CD4-positive, alpha-beta T cell treated with Interleukin-15 for 1 hour (primary cell): ENCODE measurements around the gene ITIH2.
"Not testable (repeated sequence)": the region's sequence is repeated elsewhere in the genome, so short reads cannot be mapped to it uniquely, and the experiment has no call there.

Source experiments
- DNase-seq: peaks from one replicate; pipeline ENCODE4 v3.0.0-alpha.2; 2020

ITIH2 gene

DNA sequence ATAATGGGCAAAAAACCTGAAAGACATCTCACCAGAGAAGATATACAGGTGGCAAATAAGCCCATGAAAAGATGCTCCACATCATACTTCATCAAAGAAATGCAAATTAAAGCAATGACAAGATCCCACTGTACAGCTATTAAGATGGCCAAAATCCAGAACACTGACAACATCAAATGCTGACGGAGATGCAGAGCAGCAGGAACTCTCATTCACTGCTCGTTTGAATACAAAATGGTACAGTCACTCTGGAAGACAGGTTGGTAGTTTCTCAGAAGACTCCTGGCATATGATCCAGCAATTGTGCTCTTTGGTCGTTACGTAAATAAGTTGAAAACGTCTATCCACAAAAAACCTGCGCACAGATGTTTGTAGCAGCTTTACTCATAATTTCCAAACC lies 49.1 kb downstream of the ITIH2 start:
- DNase-seq, result no peak

DNA sequence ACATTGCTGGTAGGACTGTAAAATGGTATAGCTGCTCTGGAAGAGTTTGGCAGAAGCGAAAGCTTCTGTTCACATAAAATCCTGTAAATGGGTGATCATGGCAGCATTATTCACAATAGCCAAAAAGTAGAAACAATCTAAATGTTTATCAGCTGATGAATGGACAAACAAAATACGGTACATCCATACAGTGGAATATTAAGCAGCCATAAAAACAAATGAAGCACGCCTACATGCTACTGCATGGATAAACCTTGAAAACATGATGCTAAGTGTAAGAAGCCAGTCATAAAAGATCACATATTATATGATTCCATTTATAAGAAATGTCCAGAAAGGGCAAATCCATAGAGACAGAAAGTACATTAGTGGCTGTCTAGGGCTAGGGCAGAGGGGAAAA lies 52.0 kb downstream of the ITIH2 start:
- DNase-seq, result no peak

DNA sequence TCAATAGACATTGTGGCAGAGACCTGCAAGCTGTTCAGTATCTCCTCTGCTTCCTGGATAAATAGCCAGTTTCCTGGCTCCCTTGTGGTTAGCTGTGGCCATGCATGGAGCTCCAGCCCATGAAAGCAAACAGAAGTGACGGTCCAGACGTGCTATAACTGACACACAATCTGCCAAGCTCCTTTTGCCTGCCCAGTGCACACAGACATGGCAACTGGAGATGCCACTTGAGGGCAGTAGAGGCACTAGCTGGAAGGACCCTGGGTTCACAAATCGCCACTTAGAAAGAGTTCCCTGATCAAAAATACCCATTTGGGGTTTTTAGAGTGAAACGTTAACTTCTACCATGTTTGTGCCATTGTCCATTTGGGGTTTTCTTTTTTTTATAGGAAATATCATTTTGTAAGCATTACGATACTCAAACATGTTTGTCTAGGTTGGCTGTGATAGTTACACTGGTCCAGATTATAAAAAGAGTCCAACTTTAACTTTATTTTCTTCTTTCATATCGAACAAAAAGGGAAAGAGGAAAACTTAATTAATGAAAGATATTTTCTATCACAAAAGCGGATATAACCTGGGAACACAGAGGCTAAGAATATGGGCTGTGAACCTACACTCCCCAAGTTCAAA lies 53.4 kb downstream of the ITIH2 start:
- no peak for DNase-seq

DNA sequence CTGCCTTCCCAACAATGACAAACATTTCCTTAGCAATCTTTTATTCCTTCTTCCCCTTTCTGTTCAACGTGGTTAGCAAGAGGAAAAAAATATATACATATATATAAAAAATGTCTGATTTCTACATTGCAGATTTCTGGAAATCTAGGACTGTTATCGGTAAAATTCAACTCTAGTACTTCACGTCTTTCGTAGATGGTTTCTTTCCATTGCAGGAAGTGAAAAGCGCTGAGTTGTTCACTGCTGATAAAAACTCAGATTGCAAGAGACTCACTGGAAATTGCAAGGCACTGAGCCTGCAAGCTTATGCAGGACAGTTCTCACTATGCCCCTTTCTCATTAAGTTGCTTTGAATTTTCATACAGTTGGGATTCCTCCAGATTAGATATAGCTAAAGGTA lies 60.8 kb downstream of the ITIH2 start:
- no peak for DNase-seq

DNA sequence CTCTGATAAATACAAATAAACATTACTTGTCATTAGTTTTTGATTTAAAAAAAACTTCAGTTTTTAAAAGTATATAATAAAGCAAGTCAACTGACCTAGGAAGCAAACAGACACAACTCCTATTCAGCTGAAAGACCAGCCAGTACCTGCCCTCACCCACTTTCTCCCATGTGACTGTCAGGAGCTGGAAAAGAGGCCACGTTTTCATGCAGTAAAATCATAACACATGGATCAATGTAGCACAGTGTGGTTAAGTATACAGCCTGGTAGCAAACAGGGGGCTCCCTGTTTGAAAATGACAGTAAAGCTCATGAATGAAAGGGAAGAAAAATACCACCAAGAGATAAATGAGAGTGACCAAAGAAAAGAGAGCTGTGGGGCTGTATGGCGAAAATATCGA lies 63.1 kb downstream of the ITIH2 start:
- DNase-seq, result no peak

DNA sequence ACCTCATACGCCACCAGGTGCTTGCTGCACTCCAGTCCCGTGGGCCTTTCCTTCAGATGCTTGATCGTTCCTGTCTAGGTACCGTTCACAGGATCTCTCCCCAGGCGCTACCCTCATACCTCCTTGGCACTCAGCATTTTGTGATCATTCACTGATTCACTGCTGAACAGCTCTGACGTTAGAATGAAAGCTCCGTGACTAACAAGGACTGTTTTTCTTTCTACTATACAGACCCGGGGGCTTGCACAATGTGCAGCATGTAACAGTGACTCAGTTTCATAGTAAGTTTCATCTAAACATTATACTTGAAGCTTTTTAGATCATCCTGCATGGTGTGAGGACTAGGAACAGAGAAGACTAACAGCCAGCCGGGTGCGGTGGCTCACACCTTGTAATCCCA lies 64.1 kb downstream of the ITIH2 start:
- DNase-seq, result no peak

DNA sequence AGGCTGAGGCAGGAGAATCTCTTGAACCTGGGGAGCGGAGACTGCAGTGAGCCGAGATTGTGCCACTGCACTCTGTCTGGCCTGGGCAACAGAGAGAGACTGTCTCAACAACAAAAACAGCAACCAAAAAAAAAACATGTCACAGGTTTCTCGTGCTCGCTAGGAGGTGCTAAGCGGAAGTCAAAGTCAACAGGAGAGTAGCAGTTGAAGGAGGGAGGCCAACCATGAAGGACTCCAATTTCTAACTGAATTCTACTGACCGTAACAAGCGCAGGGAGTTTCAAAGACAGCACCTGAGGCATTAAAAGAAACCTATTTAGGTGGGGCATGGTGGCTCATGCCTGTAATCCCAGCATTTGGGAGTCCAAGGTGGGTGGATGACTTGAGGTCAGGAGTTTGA lies 65.3 kb downstream of the ITIH2 start:
- DNase-seq, result no peak

DNA sequence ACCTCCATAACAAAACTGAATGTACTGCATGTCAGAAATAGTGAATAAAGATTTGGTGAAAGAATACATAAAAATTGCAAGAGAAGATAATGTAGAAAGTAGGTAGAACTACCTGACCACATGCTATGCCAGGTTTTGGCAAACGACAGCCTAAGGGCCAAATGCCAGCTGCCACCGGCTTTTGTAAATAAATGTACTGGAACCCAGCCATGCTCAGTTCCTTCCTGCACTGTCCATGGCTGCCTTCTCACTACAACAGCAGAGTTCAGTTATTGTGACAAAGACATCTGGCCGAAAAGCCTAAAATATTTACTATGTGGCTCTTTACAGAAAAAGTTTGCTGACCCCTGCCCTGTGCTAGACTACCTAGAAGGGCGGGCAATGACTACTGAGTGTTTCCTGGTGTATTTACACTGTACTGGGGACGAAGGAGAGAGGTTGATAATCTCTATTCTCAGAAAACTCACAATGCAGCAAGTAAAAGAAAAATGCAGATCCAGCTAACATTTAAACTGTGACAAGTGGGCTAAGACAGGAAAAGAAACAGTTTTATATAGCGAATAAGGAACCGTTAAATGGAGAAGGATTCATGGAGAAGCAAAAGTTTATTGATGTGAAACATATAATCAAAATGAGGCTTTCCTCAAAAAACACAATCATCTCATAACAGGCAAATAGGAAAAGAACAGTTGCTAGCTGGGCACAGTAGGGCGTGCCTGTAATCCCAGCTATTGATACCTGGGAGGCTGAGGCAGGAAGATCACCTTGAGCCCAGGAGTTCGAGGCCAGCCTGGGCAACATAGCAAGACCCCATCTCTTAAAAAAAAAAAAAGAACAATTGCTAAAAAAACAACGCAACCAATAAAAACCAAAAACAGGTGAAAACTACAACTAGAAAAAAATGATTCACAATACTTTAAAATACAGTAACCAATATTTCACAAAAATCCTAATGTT lies 71.0 kb downstream of the ITIH2 start:
- DNase-seq, result no peak

DNA sequence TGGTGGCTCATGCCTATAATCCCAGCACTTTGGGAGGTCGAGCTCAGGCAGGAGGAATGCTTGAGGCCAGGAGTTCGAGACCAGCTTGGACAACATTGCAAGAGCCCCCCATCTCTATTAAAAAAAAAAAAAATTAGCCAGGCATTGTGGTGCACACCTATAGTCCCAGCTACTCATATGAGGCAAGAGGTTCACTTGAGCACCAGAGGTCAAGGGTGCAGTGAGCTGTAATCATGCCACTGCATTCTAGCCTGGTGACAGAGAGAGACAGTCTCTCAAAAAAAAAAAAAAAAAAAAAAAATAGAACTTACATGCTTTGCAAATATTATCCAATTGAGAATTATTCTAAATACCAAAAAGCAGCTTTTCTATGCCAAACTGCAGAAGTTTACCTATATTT lies 73.7 kb downstream of the ITIH2 start:
- no peak for DNase-seq

DNA sequence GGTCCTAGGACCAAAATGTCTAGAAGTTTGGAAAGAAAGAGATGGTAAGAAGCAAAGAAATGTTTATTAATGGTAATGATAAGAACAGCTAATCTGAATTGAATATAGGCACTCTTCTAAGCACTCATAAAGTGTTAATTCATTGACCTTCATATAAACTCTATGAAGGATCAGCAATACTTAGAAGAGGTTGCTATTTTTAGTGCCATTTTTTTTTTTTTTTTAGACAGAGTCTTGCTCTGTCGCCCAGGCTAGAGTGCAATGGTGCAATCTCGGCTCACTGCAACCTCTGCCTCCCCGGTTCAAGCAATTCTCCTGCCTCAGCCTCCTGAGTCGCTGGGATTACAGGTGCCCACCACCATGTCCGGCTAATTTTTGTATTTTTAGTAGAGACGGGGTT lies 79.1 kb downstream of the ITIH2 start:
- not testable (repeated sequence) for DNase-seq

DNA sequence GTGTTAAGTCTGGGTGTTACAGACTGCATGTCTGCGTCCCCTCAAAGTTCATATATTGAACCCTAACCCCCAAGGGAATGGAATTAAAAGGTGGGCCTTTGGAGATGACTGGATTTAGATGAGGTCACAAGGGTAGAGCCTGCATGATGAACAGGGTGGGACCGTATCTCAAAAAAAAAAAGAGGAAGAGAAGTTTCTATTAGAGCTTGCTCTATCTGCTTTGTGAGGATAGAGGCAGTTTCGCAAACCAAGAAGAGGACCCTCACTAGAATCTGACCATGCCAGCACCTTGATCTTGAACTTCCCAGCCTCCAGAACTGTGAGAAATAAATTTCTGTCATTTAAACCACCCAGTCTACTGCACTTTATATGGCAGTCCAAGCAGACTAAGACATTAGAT lies 83.3 kb downstream of the ITIH2 start:
- no peak for DNase-seq

DNA sequence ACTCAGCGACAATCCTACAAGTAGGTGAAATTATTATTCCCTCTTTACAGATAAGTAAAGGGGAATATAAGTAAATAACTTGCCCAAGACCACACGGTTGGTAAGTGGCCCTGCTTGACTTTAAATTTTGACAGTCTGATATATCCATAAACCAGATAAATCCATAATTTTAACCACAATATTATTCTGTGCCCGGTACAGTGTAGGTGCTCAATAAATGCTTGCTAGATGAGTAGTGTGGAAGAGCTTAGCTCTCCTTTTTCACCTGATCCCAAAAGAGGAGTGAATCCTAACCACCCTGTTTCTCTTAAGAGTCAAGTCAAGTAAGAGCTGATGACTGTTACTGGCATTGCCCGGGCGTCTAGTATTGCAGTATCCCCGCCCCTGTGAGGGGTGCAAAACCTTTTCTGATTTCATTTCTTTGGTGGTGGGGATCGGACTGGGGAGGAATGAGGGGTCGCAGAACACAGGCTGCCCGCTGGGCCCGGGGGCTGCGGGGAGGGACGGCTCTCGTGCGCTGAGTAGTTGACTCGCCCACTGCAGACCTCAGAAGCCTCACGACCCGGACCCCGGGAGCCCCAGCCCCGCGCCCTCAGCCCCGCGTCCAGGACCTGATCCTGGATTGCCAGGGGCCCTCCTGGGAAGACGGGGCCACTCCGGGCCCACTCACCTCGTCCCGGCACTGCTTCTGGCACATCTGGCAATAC lies 84.2 kb downstream of the ITIH2 start:
- DNase-seq, result no peak

DNA sequence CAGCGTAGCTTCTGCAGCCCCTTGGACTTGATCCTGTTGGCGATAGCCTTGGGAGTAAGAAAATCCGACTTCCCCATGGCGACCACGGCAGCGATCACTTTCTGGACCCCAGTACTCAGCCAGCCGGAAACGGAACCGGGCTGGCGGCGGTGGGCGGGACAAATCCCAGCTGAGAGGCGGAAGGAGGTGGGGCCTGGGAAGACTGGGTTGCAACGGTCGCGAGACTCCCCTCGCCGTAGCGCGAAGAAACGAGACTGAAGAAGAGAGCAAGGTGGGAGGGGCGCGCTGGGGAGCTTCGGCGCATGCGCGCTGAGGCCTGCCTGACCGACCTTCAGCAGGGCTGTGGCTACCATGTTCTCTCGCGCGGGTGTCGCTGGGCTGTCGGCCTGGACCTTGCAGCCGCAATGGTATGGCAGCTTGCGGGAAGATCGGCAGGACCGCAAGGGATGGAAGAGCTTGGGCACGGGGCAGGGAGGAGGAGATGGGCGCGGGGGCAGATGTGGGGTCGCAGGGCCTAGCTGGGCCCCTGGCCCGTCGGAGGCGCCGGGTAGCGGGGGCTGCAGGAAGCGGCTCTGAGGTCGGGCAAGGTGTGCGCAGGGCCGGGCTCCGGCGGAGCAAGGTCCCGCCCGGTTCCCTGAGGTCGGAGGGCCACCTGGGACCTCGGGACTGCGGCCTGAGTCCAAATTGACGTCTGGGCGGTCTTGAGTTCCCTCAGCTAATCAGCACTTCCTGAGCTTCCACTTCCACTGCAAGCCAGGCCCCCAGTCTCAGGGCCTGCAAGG lies 84.9 kb downstream of the ITIH2 start, which contains the start of the genes ATP5F1C and KIN:
Gene ATP5F1C, plus strand, starts transcription at position 321 of the 782 bp plus-strand sequence. Its CDS starts 31 bp downstream, at position 352.
Gene KIN, minus strand, starts transcription at position 137 of the 782 bp plus-strand sequence. Its CDS starts 60 bp downstream, at position 77.
- DNase-seq, result peak; percentile 97

DNA sequence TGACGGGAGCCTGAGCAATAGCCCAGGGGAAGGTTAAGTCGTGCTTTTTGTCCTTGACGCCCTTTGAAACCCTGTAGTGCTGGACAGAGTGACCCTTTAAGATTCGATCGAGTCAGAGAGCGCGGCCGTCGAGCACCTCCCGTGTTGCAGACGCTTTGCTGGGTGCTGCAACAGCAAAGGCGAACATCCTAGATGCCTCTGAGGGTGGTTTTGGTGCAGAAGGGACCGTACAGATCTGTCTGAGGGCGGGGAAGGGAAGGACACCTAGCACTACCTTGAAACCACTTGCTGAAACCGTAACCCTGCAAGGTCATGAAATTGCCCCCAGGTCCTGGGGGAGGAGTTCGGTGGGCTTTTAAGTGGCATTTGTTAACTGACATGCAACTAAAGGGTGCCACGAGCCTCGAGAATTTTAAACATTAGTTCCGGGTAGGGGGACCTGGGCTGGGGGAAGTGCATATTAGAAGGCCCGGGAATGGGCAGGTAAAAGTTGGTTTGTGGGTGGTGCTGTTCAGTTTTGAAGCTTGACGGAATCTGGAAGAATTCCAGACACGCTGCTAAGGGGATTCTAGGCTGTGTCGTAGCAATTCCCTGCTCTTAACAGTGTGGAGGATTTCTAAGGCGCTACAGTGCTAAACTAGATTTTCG lies 85.6 kb downstream of the ITIH2 start:
- no peak for DNase-seq

DNA sequence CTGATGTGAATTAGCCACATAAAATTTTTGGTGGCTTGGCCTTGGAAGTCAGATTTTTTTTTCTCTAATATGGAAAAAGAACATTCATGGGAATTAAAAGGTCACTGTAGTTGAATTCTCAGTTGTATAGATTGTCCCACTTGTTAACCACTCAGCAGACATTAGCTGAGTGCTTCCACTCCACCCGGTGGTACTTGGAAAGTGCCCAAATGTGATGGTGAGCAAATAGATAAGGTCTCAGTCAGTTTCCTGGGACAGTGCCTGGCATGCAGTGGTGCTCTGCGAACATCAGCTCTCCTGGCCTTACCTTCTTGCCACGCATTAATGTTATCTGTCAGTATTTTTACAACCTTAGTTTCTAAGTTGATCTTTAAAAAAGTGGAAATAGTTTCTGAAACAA lies 86.3 kb downstream of the ITIH2 start:
- DNase-seq, result no peak

DNA sequence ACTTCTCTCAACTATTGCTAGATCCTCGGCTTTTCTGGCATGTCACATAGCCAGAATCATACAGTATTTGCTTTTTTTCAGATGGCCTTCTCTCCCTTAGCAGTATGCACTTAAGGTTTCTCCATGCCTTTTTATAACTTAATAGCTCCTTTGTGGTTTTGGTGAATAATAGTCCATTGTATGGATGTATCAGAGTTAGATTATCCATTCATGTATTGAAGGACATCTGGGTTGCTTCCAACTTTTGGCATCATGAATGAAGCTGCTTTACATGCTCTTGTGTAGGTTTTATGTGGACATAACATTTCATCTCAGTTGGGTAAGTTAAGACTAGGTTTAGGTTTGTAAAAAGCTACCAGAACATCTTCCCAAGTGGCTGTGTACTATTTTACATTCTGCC lies 89.4 kb downstream of the ITIH2 start:
- DNase-seq, result no peak

DNA sequence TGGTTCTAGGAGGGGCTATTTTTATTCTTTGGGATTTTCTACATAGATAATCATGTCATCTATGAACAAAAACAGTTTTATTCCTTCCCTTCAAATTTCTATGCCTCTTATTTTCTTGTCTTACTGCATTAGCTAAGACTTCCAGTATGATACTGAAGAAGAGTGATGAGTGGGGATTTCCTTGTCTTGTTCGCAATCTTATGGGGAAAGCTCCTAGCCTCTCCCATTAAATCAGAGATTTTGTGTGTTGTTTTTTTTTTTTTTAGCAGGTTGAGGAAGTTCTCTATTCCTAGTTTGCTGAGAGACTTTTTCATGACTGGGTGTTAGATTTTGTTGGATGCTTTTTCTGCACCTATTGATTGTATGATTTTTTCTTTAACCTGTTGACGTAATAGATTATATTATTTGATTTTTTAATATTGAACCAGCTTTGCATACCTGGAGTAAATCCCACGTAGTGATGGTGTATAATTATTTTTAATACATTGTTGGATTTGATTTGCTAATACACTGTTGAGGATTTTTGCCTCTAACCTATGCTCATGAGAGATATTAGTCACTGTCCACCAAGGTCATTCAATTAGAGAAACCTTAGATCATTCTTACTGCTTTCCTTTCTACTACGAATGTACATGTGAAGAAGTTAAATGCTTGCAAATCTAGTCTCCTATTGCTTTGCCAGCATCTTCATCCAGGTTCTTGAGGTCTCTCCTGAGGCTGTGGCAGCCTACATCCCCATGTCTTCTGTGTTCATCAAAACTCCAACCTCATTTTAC lies 91.3 kb downstream of the ITIH2 start:
- DNase-seq, result no peak

DNA sequence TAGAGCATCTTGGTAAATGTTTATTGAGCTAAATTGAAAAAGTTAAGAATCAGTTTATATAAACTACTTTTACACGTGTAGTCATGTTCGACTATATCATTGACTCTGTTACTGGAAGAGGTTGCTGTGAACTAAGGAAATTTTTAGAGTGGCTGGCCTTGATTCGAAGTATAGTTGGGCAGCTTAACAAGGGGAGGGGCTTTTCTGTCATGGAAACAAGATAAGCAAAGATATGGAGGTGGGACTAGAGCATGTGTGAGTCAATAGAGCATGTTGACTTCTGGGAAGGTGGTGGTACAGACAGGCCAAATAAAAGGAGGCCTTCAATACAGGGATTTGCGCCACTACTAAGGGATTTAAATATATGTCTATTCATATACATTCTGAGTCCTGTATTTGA lies 92.5 kb downstream of the ITIH2 start:
- DNase-seq, result no peak

DNA sequence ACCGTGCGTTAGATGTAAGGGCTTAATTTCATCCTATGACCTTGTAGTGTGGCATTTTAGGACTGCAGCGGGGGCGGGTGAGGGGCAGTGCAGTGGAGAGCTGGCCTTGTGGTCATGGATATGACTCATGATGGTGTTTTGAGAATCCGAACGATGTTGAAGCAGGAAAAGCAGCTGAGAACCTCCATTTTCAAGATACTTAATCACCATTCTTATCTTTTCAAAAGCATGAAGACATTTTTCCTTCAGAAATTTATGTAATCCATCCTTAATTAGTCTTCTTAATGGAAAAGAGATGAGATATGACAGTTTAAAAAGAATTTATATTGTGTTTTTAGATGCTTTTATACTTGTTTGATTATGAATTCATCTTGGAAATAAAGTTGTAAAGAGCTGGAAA lies 94.5 kb downstream of the ITIH2 start:
- DNase-seq, result no peak
